Central memory CD8-positive, alpha-beta T cell (primary cell): ENCODE measurements around the gene SLC15A1.

ENCODE experiments used
- ATAC-seq: fragments of 150-1000 bp; cut with Tn5 transposase; replicated peaks from 2 replicates; pipeline ENCODE4 v1.10.0; 2022; ENCODE audit warnings: mild to moderate bottlenecking, moderate FRiP score, moderate number of reproducible peaks; ENCODE audit not compliant: poor library complexity, severe bottlenecking; ENCODE audit errors: extremely low read depth
- DNase-seq, 2 donors: peaks; one replicate each; pipeline ENCODE4 v3.0.0; 2021; ENCODE audit warnings: low spot score in 2 of 2
- H3K27ac Mint-ChIP-seq: one replicate; pipeline ENCODE4 v1.8.0; 2022; ENCODE audit warnings: low read depth, mild to moderate bottlenecking, moderate library complexity, mixed read lengths
- H3K27me3 Mint-ChIP-seq: one replicate; pipeline ENCODE4 v1.8.0; 2022; ENCODE audit warnings: mixed read lengths
- H3K36me3 Mint-ChIP-seq: one replicate; pipeline ENCODE4 v1.8.0; 2022; ENCODE audit warnings: mild to moderate bottlenecking, moderate library complexity, mixed read lengths; ENCODE audit not compliant: insufficient read depth
- H3K4me1 Mint-ChIP-seq: one replicate; pipeline ENCODE4 v1.8.0; 2022; ENCODE audit warnings: mixed read lengths
- H3K4me3 Mint-ChIP-seq: one replicate; pipeline ENCODE4 v1.8.0; 2022; ENCODE audit warnings: mild to moderate bottlenecking, moderate library complexity, mixed read lengths
- H3K9me3 Mint-ChIP-seq: one replicate; pipeline ENCODE4 v1.8.0; 2022; ENCODE audit warnings: mixed read lengths

Gene SLC15A1

GRCh38 chr13:98731925-98732324 is 20.5 kb downstream of the SLC15A1 start:
- Mint-ChIP-seq H3K4me3 (no peak overlapping the region), H3K36me3 (no peaks in the 10 kb centered on the region), H3K27me3 (peaks cover 49% of the 10 kb centered on the region), H3K27ac (no peak overlapping the region), H3K9me3 (no peaks in the 10 kb centered on the region), H3K4me1 (no peaks in the 10 kb centered on the region)
- no peak for DNase-seq
- ATAC-seq = no peak

DNA sequence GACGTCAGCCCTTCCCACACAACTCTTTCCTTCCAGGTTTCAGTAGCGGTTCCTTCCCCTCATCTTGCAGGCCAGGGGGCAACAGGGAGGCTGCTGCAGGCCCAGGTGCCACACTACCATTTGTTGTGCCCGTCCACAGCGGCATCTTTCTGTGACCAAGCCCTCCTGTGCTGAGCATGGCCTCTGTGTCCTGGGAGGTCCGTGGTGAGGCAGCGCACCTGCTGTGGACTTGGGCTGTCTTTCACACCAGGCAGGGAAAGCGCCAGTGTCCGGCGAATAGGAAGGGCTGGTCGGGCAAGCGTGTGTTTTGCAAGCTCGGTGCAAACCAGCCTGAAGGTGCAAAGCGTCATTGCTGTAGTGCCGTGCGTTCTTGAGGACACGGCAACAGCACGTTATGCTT is 21.4 kb downstream of the SLC15A1 start:
- Mint-ChIP-seq H3K36me3 (no peaks in the 10 kb centered on the region), H3K4me1 (no peaks in the 10 kb centered on the region), H3K27ac (no peak overlapping the region), H3K4me3 (no peak overlapping the region), H3K9me3 (no peaks in the 10 kb centered on the region), H3K27me3 (peaks cover 52% of the 10 kb centered on the region)
- ATAC-seq (no peak), DNase-seq (no peak)

- no peaks in the 10 kb centered on the region for H3K4me1 Mint-ChIP-seq
- H3K36me3 Mint-ChIP-seq = no peaks in the 10 kb centered on the region
- DNase-seq (no peak), ATAC-seq (no peak)
- H3K27me3 Mint-ChIP-seq = peaks cover 58% of the 10 kb centered on the region
- no peak overlapping the region for H3K4me3 Mint-ChIP-seq
- no peaks in the 10 kb centered on the region for H3K9me3 Mint-ChIP-seq
- H3K27ac Mint-ChIP-seq = no peak overlapping the region
Measured at GRCh38 chr13:98730441-98730840, 22.0 kb downstream of the SLC15A1 start.

DNA sequence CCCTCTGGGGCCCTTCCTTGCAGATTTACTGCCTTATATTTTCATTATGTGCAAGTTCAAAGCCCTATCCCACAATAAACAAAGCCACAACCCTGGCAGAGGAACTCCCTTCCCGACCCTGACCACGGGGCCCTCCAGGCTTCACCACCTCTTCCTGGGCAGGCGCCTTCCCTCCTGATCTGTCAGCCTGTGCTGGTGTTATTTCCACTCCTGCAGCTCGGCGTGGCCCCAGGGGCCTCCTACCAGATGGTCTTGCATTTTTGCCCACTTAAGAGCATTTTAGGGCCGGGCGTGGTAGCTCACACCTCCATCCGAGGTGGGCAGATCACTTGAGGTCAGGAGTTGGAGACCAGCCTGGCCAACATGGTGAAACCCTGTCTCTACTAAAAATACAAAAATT is 22.8 kb downstream of the SLC15A1 start:
- Mint-ChIP-seq H3K9me3 (no peaks in the 10 kb centered on the region), H3K27ac (no peak overlapping the region), H3K27me3 (peaks cover 66% of the 10 kb centered on the region), H3K36me3 (no peaks in the 10 kb centered on the region), H3K4me1 (no peaks in the 10 kb centered on the region), H3K4me3 (no peak overlapping the region)
- DNase-seq = no peak
- ATAC-seq = no peak

- no peak for ATAC-seq
Measured at GRCh38 chr13:98722958-98723357, 29.5 kb downstream of the SLC15A1 start.

DNA sequence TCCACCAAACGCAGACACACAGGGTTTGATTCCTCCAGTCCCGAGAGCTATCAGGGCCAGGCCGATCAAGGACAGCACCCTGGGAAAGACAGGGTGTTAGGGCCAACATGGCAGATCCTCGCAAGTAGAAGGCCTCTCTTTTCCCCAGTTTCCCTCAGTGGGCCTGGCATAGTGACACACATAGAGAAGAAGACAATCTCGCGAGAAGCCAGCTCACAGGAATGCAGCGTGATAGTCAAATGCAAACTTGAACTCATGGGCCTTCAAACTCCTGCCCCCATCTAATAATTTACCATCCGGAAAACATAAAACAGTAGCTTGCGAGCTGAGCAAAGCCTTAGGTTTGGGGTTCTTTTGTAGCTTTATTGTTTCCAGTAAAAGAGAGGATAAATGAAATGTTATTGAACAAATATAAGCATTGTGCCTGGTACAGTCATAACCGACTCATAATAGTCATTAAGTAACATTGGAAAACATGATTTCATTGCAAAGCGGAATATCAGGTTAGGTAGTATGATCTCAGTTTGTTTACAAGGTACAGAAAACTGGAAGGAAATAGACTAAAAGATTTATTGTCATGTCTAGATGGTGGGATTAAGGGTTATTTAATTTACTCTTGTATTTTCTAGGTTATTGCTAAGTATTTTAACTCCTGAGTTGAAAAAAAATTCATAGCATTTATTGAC is 30.5 kb downstream of the SLC15A1 start:
- Mint-ChIP-seq H3K36me3 (no peaks in the 10 kb centered on the region), H3K9me3 (no peaks in the 10 kb centered on the region), H3K4me1 (no peaks in the 10 kb centered on the region), H3K27me3 (peaks cover 36% of the 10 kb centered on the region), H3K27ac (no peak overlapping the region), H3K4me3 (no peak overlapping the region)
- ATAC-seq = no peak
- no peak for DNase-seq

More at GRCh38 chr13:98722958-98723357, 29.5 kb downstream of the SLC15A1 start:
- Mint-ChIP-seq H3K9me3 (no peaks in the 10 kb centered on the region), H3K36me3 (no peaks in the 10 kb centered on the region), H3K4me3 (no peak overlapping the region), H3K27ac (no peak overlapping the region), H3K27me3 (peaks cover 36% of the 10 kb centered on the region), H3K4me1 (no peaks in the 10 kb centered on the region)
- DNase-seq = no peak

DNA sequence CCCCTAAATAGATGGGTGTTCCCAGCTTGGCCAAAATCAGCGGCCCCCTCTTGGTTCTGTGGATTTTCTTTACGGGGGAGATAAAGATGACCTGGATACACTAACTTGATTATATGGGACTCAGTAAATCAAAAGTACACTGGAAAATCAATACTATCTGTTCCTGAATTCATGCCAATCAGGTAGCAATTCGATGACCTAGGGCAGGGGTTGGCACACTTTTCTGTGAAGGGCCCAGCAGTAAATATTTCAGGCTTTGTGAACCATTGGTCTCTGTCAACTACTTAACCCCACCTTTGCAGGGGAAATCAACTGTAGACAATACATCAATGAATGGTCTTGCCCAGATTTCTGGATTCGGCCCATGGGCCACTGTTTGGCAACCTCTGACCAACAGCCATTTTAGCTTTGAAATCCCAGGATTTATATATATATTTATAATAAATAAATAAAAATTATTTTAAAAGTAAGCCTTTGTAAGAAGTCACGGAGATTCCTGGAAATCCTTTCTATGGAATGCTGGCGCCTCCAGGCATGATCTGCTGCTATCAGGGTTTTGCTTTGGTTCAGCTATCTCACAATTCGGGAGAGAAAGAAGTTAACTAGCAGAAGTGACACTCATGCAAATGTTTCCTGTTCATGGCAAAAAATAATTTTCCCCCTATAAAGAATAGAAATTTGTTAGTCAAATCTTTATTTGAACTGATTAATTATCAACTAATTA is 32.8 kb downstream of the SLC15A1 start:
- peaks cover 19% of the 10 kb centered on the region for H3K27me3 Mint-ChIP-seq
- H3K27ac Mint-ChIP-seq = no peak overlapping the region
- DNase-seq = no peak
- H3K4me3 Mint-ChIP-seq = no peak overlapping the region
- no peaks in the 10 kb centered on the region for H3K4me1 Mint-ChIP-seq
- ATAC-seq = no peak
- no peaks in the 10 kb centered on the region for H3K36me3 Mint-ChIP-seq
- no peaks in the 10 kb centered on the region for H3K9me3 Mint-ChIP-seq

DNA sequence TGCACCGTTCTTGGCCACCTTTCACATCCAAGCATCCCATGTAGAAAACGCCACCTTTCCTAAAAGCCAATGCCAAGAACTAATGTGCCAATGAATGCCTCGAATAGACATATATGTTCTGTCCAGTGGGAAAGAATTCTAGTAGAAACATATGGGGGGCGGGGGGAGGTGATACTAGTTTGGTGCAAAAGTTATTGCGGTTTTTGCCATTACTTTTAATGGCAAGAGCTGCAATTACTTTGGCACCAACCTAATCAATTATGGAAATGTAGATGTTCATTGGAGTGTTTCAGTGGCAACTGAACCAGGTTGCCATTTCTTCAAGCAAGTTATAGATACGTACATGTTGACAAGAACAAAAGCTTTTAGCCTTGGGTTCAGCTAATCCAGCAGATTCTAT is 34.6 kb downstream of the SLC15A1 start:
- no peak for DNase-seq
- Mint-ChIP-seq H3K36me3 (no peaks in the 10 kb centered on the region), H3K4me3 (no peak overlapping the region), H3K4me1 (no peaks in the 10 kb centered on the region), H3K27ac (no peak overlapping the region), H3K9me3 (no peaks in the 10 kb centered on the region), H3K27me3 (peaks cover 10% of the 10 kb centered on the region)
- no peak for ATAC-seq

GRCh38 chr13:98717256-98717655 is 35.2 kb downstream of the SLC15A1 start:
- no peaks in the 10 kb centered on the region for H3K36me3 Mint-ChIP-seq

DNA sequence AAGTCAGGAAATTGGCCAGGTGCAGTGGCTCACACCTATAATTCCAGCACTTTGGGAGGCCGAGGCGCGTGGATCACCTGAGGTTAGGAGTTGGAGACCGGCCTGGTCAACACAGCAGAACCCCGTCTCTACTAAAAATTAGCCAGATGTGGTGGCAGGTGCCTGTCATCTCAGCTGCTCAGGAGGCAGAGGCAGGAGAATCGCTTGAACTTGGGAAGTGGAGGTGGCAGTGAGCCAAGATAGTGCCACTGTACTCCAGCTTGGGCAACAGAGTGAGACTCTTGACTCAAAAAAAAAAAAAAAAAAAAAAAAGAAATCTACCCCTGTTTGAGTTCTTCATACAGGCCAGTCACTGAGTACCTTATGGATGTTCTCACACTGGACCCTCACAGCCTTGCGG is 42.0 kb downstream of the SLC15A1 start:
- H3K27ac Mint-ChIP-seq = no peak overlapping the region
- ATAC-seq = no peak

More at GRCh38 chr13:98717256-98717655, 35.2 kb downstream of the SLC15A1 start:
- DNase-seq = no peak
- Mint-ChIP-seq H3K27ac (no peak overlapping the region), H3K27me3 (peaks cover 12% of the 10 kb centered on the region), H3K4me3 (no peak overlapping the region), H3K4me1 (no peaks in the 10 kb centered on the region), H3K9me3 (no peaks in the 10 kb centered on the region)
- no peak for ATAC-seq

DNA sequence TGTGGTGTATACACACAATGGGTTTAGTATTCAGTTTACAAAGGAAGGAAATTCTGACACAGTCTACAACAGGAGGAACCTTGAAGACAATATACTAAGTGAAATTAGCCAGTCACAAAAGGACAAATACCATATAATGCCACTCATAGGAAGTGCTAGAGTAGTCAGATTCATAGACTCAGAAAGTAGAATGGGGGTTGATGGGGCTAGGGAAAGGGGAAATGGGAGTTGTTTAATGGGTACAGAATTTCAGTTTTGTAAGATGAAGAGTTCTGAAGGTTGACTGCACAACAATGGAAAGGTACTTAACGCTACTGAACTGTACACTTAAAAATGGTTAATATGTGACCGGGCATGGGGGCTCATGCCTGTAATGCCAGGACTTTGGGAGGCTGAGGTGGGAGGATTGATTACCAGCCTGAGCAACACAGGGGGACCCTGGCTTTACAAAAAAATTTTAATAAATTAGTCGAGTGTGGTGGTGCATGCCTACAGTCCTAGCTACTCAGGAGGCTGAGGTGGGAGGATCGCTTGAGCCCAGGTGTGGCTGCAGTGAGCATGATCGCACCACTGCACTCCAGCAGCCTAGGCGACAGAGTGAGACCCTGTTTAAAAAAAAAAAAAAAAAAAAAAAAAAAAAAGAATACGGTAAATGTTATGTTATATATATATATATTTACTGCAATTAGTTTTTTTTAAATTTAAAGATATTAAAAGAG is 45.0 kb downstream of the SLC15A1 start:
- no peak overlapping the region for H3K4me3 Mint-ChIP-seq
- ATAC-seq (no peak), DNase-seq (no peak)
- no peak overlapping the region for H3K27ac Mint-ChIP-seq
- H3K27me3 Mint-ChIP-seq = peaks cover 73% of the 10 kb centered on the region
- no peaks in the 10 kb centered on the region for H3K9me3 Mint-ChIP-seq
- H3K36me3 Mint-ChIP-seq = no peaks in the 10 kb centered on the region
- H3K4me1 Mint-ChIP-seq = no peaks in the 10 kb centered on the region

More for the DNA sequence above, 42.0 kb downstream of the SLC15A1 start:
- H3K36me3 Mint-ChIP-seq = no peaks in the 10 kb centered on the region
- no peak overlapping the region for H3K4me3 Mint-ChIP-seq
- no peaks in the 10 kb centered on the region for H3K4me1 Mint-ChIP-seq
- peaks cover 55% of the 10 kb centered on the region for H3K27me3 Mint-ChIP-seq
- H3K9me3 Mint-ChIP-seq = no peaks in the 10 kb centered on the region
- DNase-seq = no peak

GRCh38 chr13:98706446-98707110 is 45.9 kb downstream of the SLC15A1 start:
- ATAC-seq = no peak
- Mint-ChIP-seq H3K27me3 (peaks cover 73% of the 10 kb centered on the region), H3K4me3 (no peak overlapping the region), H3K36me3 (no peaks in the 10 kb centered on the region), H3K27ac (no peak overlapping the region), H3K9me3 (no peaks in the 10 kb centered on the region), H3K4me1 (no peaks in the 10 kb centered on the region)
- no peak for DNase-seq
